Colonic mucosa (tissue), 4 donors: ENCODE measurements around the gene TRIM69. TPM values are rescaled to one million over a fixed set of nuclear protein-coding genes. Genes with fewer than 3 reads are reported as not detected.
A peak's percentile ranks its signal among the peaks of the same experiment; 100 is the strongest.
"Not testable (repeated sequence)": the region's sequence is repeated elsewhere in the genome, so short reads cannot be mapped to it uniquely, and the experiment has no call there.

Experiments
- DNase-seq: peaks from one replicate; pipeline ENCODE4 v3.0.0-alpha.2; 2020
- H3K27ac ChIP-seq: fragments of 200-600 bp; one replicate; pipeline ENCODE4 v1.8.0; 2021
- H3K27me3 ChIP-seq: fragments of 200-600 bp; one replicate; pipeline ENCODE4 v1.8.0; 2021
- H3K36me3 ChIP-seq: fragments of 200-600 bp; one replicate; pipeline ENCODE4 v1.8.0; 2021
- H3K4me1 ChIP-seq: fragments of 200-600 bp; one replicate; pipeline ENCODE4 v1.8.0; 2021; ENCODE audit warnings: mild to moderate bottlenecking
- H3K4me3 ChIP-seq: fragments of 200-600 bp; one replicate; pipeline ENCODE4 v1.8.0; 2021
- H3K9ac ChIP-seq, 2 donors: one replicate each; pipeline ENCODE4 v1.7.0; 2013; ENCODE audit warnings: control low read depth in 2 of 2, low read depth in 2 of 2, low read length in 2 of 2
- H3K9me3 ChIP-seq: fragments of 200-600 bp; one replicate; pipeline ENCODE4 v1.8.0; 2021
- intact Hi-C: fragments of 100-400 bp; cut with DNase I; formaldehyde crosslinking; loops from one replicate; pipeline ENCODE4 v1.14.1; 2022
- total RNA-seq, 2 donors: library from RNA; stranded (reverse); fragmentation: NEBNext Ultra II Directional in 1 of 2; extraction: Animal tissue kit (Norgen Biotek cat#: 25700) in 1 of 2; gene quantifications; one replicate each; pipeline ENCODE4 v1.2.1, GENCODE V29; 2021
- TF ChIP-seq, protein P1 (sequence below): fragments of 200-600 bp; IDR thresholded peaks from one replicate; pipeline ENCODE4 v1.8.0; 2022; ENCODE audit warnings: antibody characterized with exemption, mild to moderate bottlenecking
- donor health status: healthy.
- donor health status: DM: no; HTN: no; CAD: no.
- donor health status: DM: no; HTN: no; CAD: no.

The TRIM69 gene, protein sequence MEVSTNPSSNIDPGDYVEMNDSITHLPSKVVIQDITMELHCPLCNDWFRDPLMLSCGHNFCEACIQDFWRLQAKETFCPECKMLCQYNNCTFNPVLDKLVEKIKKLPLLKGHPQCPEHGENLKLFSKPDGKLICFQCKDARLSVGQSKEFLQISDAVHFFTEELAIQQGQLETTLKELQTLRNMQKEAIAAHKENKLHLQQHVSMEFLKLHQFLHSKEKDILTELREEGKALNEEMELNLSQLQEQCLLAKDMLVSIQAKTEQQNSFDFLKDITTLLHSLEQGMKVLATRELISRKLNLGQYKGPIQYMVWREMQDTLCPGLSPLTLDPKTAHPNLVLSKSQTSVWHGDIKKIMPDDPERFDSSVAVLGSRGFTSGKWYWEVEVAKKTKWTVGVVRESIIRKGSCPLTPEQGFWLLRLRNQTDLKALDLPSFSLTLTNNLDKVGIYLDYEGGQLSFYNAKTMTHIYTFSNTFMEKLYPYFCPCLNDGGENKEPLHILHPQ
- total RNA-seq = 10 to 100 TPM; 17.1 to 23.3 TPM

DNA sequence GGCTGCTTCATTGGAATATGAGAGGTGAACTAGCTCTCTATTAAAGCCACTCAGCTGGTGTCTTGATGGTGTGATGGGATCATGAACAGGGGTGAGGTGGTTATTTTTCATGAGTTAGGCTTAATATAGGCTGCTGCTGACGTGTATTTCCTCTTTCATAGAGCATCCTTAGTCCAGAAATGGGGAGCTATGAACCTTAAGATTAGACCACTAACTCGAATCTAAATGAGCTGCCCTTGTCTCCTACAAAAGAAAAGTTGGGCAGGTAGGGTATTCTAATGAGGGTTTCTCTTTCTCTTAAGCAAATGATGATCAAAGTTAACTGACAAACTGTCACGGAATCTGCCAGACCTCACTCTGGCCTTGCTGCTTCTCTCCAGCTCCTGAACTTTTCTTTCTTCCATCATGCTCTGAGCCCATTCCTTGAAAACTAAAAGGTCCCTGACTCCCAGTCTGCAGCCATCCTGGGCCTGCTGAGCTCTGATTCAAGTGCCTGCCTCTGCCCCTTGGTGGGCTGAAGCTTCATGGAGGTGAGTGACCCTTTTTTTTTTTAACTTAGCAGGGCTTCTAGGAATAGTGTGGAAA, at the start of gene TRIM69:
Gene TRIM69 (plus strand): TSS at position 348 of the 585 bp plus-strand sequence. CDS start 177 bp downstream, at position 525.
- H3K9ac ChIP-seq = peak within 1 kb of the TSS; percentile 38 to 39
- no peaks in the 10 kb centered on the region for H3K4me1 ChIP-seq
- peak within 1 kb of the TSS; percentile 42 for H3K27ac ChIP-seq
- intact Hi-C loops = loop anchor here (10.0 kb wide), 1 partner anchor 161 kb away; no protein-coding TSS in a partner anchor
- H3K27me3 ChIP-seq = no peaks in the 10 kb centered on the region
- TF ChIP-seq, protein P1, sequence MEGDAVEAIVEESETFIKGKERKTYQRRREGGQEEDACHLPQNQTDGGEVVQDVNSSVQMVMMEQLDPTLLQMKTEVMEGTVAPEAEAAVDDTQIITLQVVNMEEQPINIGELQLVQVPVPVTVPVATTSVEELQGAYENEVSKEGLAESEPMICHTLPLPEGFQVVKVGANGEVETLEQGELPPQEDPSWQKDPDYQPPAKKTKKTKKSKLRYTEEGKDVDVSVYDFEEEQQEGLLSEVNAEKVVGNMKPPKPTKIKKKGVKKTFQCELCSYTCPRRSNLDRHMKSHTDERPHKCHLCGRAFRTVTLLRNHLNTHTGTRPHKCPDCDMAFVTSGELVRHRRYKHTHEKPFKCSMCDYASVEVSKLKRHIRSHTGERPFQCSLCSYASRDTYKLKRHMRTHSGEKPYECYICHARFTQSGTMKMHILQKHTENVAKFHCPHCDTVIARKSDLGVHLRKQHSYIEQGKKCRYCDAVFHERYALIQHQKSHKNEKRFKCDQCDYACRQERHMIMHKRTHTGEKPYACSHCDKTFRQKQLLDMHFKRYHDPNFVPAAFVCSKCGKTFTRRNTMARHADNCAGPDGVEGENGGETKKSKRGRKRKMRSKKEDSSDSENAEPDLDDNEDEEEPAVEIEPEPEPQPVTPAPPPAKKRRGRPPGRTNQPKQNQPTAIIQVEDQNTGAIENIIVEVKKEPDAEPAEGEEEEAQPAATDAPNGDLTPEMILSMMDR = no peak
- no peaks in the 10 kb centered on the region for H3K36me3 ChIP-seq
- no peaks in the 10 kb centered on the region for H3K9me3 ChIP-seq
- DNase-seq = no peak
- H3K4me3 ChIP-seq = no peak within 1 kb of the TSS

DNA sequence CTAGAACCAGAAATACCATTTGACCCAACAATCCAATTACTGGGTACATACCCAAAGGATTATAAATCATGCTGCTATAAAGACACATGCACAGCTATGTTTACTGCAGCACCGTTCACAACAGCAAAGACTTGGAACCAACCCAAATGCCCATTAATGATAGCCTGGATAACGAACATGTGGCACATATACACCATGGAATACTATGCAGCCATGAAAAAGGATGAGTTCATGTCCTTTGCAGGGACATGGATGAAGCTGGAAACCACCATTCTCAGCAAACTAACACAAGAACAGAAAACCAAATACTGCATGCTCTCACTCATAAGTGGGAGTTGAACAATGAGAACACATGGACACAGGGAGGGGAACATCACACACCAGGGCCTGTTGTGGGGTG, 47.0 kb upstream of the TRIM69 start:
- H3K36me3 ChIP-seq, DNase-seq, H3K9ac ChIP-seq, intact Hi-C loops, H3K27ac ChIP-seq, H3K27me3 ChIP-seq, H3K4me1 ChIP-seq, H3K9me3 ChIP-seq, H3K4me3 ChIP-seq: not testable (repeated sequence)

DNA sequence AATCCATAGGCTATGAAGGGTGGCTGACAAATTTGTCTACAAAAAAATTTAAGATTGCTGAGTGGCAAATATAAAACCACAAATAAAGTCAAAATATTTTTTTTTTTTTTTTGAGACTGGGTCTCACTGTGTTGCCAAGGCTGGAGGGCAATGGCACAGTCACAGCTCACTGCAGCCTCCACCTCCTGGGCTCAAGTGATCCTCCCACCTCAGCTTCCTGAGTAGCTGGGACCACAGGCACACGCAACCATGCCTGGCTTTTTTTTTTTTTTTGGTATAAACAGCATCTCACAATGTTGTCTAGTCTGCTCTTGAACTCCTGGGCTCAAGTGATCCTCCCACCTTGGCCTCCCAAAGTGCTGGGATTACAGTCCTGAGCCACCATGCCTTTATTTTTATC, 46.1 kb upstream of the TRIM69 start:
- H3K9ac ChIP-seq, intact Hi-C loops, H3K36me3 ChIP-seq, H3K4me1 ChIP-seq, H3K9me3 ChIP-seq, DNase-seq, H3K4me3 ChIP-seq, H3K27me3 ChIP-seq, H3K27ac ChIP-seq: not testable (repeated sequence)

DNA sequence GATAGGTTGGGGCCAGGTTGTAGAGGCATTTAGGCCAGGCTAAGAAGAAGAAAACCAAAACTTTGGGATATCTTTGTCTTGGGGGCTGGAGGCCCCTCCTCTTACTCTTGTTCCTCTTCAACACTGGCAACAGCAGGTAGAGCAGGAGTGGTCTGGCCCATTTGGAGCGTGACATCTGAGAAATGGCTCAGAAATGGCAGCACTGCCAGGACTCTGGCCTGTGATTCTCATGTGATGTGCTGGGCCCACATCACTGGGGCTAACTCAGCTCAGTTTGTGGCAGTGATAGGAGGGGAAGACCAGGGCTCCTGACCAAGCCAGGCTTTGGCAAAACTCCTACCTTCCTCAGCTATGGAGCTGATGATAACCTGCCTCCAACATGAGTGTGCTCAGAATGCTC, 43.7 kb upstream of the TRIM69 start:
- DNase-seq = no peak
- H3K27ac ChIP-seq = no peak overlapping the region
- no peaks in the 10 kb centered on the region for H3K9me3 ChIP-seq
- no peaks in the 10 kb centered on the region for H3K36me3 ChIP-seq
- no peak overlapping the region for H3K4me3 ChIP-seq
- intact Hi-C loops = no loop called here
- no peaks in the 10 kb centered on the region for H3K27me3 ChIP-seq
- H3K9ac ChIP-seq = no peak overlapping the region
- TF ChIP-seq, protein P1 = no peak
- H3K4me1 ChIP-seq = no peaks in the 10 kb centered on the region

DNA sequence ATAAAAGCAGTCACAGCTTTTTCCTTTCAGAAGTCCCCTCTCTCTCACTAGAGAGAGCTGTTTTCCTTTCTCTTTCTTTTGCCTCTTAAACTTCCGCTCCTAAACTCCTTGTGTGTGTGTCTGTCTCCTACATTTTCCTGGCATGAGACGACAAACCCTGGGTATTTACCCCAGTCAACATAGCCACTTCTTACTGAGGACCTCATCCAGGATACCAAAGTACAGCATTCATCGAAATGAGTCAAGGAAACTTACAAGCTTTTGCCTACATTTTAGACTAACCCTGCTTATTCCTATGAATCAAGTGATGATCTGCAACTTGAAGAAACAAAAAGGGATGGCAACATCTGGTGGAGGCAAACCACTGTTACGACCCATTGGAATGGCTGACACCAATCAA, 41.9 kb upstream of the TRIM69 start:
- Histone ChIP-seq H3K9ac (no peak overlapping the region), H3K4me1 (no peaks in the 10 kb centered on the region), H3K27me3 (no peaks in the 10 kb centered on the region), H3K9me3 (no peaks in the 10 kb centered on the region), H3K4me3 (no peak overlapping the region), H3K27ac (no peak overlapping the region), H3K36me3 (no peaks in the 10 kb centered on the region)
- DNase-seq = no peak
- intact Hi-C loops = no loop called here
- TF ChIP-seq, protein P1 = no peak

DNA sequence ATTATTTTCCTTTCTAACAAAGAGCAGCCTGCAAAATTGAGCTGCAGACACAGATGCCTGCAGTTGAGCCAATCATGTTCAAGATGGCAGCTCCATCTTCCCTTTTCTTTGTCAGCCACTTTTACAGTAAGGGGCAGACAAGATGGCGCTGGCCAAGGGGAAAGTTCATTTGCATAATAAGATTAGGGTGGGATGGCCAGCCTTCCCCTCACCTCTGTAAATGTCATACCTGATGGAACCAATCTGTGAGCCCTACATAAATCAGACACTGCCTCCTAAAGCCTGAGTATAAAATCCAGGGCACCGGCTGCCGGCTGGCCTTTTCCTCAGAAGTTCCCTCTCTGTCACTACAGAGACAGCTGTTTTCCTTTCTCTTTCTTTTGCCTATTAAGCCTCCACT, 41.0 kb upstream of the TRIM69 start:
- Histone ChIP-seq H3K4me1 (no peaks in the 10 kb centered on the region), H3K9me3 (no peaks in the 10 kb centered on the region), H3K9ac (no peak overlapping the region), H3K4me3 (no peak overlapping the region), H3K27ac (no peak overlapping the region), H3K36me3 (no peaks in the 10 kb centered on the region), H3K27me3 (no peaks in the 10 kb centered on the region)
- TF ChIP-seq, protein P1 = no peak
- no peak for DNase-seq
- intact Hi-C loops = no loop called here
